ENCODE data around the gene GXYLT2. TPM values are rescaled to one million over a fixed set of nuclear protein-coding genes. Genes with fewer than 3 reads are reported as not detected.
"Not testable (repeated sequence)": the region's sequence is repeated elsewhere in the genome, so short reads cannot be mapped to it uniquely, and the experiment has no call there.

Gene GXYLT2
- polyA plus RNA-seq, 1 donor: 27.9 TPM

DNA sequence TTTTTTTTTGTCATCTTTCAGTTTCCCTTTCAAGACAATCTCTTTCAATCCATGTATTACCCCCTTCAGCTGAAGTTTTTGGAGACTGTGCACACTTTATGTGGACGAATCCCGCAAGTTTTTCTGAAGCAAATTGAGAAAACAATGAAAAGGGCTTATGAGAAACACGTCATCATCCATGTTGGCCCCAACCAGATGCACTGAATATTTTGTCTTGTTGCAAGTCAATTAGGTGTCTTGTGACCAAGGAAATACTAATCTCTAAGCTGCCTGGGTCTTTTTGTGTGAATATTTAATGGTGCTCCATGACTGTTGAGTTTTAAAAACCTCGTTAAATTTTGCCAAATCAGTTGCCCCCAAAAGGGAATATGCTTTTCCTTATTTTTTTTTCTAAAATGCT, 87.1 kb downstream of the GXYLT2 start:
- DNase-seq: no peak

- no peak for DNase-seq
Measured at GRCh38 chr3:72976281-72976741, 88.5 kb downstream of the GXYLT2 start.

DNA sequence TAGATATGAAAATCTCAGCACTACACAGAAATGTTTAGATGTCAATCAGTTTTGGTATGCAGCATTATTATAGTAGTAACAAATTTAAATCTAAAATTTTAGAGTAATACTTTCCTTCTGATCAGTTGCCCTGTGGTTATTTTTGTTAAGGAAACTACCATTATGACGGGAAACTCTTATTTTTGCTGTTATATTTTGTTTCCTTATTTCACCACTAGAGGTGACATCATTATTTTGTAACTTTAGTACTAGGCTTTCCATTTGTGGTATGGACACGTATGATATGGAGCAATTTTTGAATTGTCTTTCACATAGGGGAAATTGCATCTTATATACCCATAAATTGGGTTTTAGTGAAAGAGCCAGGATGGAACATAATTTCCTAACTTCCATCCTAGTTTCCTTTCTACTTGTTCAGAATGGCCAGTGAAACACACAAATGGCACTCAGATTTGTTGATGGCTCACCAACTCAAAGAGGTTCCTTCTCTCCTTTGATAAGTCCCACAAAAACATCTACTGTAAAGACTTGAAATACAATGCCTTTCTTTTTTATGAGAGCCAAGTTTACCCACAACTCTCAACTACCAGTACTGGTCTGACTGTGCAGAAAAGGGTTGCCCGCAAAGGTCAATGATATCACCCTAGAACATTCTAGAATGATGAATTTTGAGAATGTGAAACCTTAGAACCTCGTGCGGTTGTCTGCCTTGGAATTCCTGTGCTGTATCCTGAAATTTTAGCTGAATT, 89.4 kb downstream of the GXYLT2 start:
- DNase-seq: no peak

GRCh38 chr3:72982609-72983366, 94.9 kb downstream of the GXYLT2 start:
- DNase-seq: no peak

DNA sequence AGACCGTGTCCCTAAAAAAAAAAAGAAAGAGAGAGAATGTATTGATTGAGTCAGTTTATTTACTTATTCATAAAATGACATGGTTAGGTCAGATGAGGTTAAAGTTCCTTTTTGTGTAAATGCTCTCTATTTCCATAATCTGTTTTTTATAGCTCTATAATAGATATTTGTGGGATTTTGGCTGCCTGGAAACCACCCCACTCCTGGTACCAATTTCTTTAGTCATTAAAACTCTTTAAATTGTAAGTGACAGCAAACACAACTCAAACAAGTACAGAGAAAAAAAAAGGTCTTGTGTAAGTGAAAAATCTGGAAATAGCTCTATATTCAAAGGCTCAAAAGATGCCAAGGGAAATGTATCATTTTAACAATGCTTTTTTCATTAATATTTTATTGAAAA, 97.7 kb downstream of the GXYLT2 start:
- no peak for DNase-seq

GRCh38 chr3:72990701-72991395, 103.0 kb downstream of the GXYLT2 start:
- DNase-seq: no peak

GRCh38 chr3:72991522-72991921, 103.7 kb downstream of the GXYLT2 start:
- DNase-seq: no peak

- no peak for DNase-seq
Measured at GRCh38 chr3:72993391-72993790, 105.5 kb downstream of the GXYLT2 start.

DNA sequence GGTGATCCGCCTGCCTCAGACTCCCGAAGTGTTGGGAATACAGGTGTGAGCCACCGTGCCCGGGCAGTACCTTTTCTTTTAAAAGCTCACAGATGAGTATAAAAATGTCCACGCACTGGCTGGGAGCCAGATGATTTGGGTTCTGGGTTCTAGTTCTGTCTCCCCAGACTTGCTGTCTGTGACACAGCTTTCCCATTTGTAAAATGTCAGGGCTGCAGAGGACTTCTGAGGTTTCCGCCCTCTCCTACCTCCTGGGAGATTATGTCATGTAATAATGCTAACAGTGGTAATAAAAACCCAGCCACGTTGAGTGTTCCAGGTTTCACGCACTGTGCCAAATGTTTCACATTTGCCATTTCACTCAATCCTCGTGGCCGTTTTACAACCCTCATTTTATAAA, 107.5 kb downstream of the GXYLT2 start:
- peak; percentile 36 for DNase-seq

- no peak for DNase-seq
Measured at GRCh38 chr3:72996121-72996472, 108.3 kb downstream of the GXYLT2 start.

- DNase-seq: peak; percentile 94
Measured at GRCh38 chr3:72996473-72997333, 108.9 kb downstream of the GXYLT2 start, which contains the start of gene PPP4R2. TSS of gene PPP4R2 (plus strand) at chr3:72996811. CDS start at chr3:72997038, 227 bp downstream.

- DNase-seq: peak; percentile 50
Measured at GRCh38 chr3:72997421-72997961, 109.6 kb downstream of the GXYLT2 start.

- DNase-seq: no peak
Measured at GRCh38 chr3:72998466-72998865, 110.6 kb downstream of the GXYLT2 start.

- DNase-seq: no peak
Measured at GRCh38 chr3:72999951-73000350, 112.1 kb downstream of the GXYLT2 start.

- not testable (repeated sequence) for DNase-seq
Measured at GRCh38 chr3:73003050-73003449, 115.2 kb downstream of the GXYLT2 start.

DNA sequence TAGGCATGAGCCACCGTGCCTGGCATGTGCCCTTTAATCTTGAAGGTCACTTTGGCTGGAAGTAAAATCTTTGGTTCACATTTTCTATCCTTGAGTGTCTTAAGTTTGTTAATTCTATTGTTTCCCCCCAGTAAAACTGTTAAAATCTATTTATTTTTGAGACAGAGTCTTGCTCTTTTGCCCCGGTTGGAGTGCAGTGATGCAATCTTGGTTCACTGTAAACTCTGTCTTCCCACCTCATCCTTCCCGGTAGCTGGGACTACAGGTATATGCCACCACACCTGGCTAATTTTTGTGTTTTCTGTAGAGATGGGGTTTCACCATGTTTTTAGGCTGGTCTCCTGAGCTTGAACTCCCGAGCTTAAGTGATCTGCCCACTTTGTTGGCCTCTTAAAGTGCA, 116.5 kb downstream of the GXYLT2 start:
- DNase-seq: no peak

- DNase-seq: no peak
Measured at GRCh38 chr3:73007992-73008712, 120.3 kb downstream of the GXYLT2 start.

DNA sequence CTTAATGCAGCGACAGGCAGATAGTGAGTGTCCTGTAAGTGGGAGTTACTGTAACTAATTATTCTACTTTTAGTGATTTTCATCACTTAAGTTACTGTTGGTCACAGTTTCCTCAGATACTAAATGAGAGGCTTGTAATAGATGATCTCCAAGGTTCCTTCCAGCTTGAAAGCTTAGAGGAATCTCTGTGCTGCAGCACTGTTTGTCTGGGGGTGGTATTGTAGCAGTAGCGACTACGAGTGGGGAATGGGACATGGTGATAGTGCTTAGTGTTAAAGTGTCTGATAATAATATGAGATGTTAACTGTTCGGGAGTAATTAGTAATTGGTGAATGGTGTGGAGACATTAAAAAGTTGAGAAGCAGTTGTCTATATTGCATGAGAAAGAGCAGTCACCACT, 121.2 kb downstream of the GXYLT2 start:
- DNase-seq: no peak

GRCh38 chr3:73009750-73010149, 121.9 kb downstream of the GXYLT2 start:
- DNase-seq: no peak

DNA sequence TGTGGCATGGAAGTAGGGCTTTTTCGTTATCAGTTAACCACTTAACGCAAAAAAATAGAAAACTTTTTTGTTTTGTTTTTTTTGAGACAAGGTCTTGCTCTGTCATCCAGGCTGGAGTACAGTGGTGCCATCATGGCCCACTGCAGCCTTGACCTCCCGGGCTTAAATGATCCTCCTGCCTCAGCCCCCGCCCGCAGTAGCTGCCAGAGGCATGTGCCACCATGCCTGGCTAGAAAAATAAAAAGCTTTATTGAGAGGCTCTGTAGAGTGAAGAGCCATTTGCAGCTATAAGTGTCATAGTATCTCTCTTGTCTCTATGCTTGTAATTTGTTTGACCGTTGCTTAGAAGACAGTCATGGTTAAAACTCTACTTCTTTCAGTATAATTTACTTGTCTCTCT, 122.3 kb downstream of the GXYLT2 start:
- no peak for DNase-seq

- no peak for DNase-seq
Measured at GRCh38 chr3:73018298-73018697, 130.5 kb downstream of the GXYLT2 start.

All from hindlimb muscle (tissue), 1 donor.